HG03575 (cell line): Measurements from ENCODE around the gene KRTAP3-3.
"Not testable (repeated sequence)": the region's sequence is repeated elsewhere in the genome, so short reads cannot be mapped to it uniquely, and the experiment has no call there.

Source experiments
- ATAC-seq: cut with Tn5 transposase; IDR thresholded peaks from one replicate; pipeline ENCODE4 v1.9.1; 2021; ENCODE audit not compliant: unreplicated experiment, insufficient number of reproducible peaks, low FRiP score; ENCODE audit errors: extremely low read depth

The KRTAP3-3 gene

GRCh38 chr17:40993839-40994238, at the start of gene KRTAP3-3:
KRTAP3-3 (minus strand) TSS chr17:40994164; CDS start chr17:40994097, 67 bp downstream.
- ATAC-seq, result no peak

GRCh38 chr17:41042953-41043352, 49.0 kb upstream of the KRTAP3-3 start:
- ATAC-seq, result no peak

GRCh38 chr17:41040783-41041571, 47.0 kb upstream of the KRTAP3-3 start, which contains the start of gene KRTAP1-1:
KRTAP1-1 (minus strand) TSS chr17:41041450; CDS start chr17:41041397, 53 bp downstream.
- not testable (repeated sequence) for ATAC-seq

- ATAC-seq, result no peak
Measured at GRCh38 chr17:41037853-41038350, 43.9 kb upstream of the KRTAP3-3 start.

GRCh38 chr17:41034346-41034935, 40.5 kb upstream of the KRTAP3-3 start, which contains the start of gene KRTAP1-3:
KRTAP1-3 (minus strand) TSS chr17:41034874; CDS start chr17:41034821, 53 bp downstream.
- not testable (repeated sequence) for ATAC-seq

- no peak for ATAC-seq
Measured at GRCh38 chr17:41029633-41030245, 35.8 kb upstream of the KRTAP3-3 start, which contains the start of gene KRTAP1-4. KRTAP1-4 (minus strand) TSS chr17:41030195; CDS start chr17:41030078, 117 bp downstream.

- ATAC-seq, result no peak
Measured at GRCh38 chr17:41026715-41027471, 32.9 kb upstream of the KRTAP3-3 start, which contains the start of gene KRTAP1-5. KRTAP1-5 (minus strand) TSS chr17:41027208; CDS start chr17:41027155, 53 bp downstream.

GRCh38 chr17:41024697-41025096, 30.7 kb upstream of the KRTAP3-3 start:
- no peak for ATAC-seq

GRCh38 chr17:41020336-41020735, 26.4 kb upstream of the KRTAP3-3 start:
- no peak for ATAC-seq

GRCh38 chr17:41019415-41019814, 25.5 kb upstream of the KRTAP3-3 start:
- no peak for ATAC-seq

GRCh38 chr17:41018541-41018940, 24.6 kb upstream of the KRTAP3-3 start:
- ATAC-seq, result no peak

GRCh38 chr17:41016578-41017215, 22.7 kb upstream of the KRTAP3-3 start:
- ATAC-seq, result no peak

- no peak for ATAC-seq
Measured at GRCh38 chr17:41015454-41015853, 21.5 kb upstream of the KRTAP3-3 start.

- no peak for ATAC-seq
Measured at GRCh38 chr17:41013606-41014005, 19.6 kb upstream of the KRTAP3-3 start.

- ATAC-seq, result no peak
Measured at GRCh38 chr17:41013181-41013580, 19.2 kb upstream of the KRTAP3-3 start.

GRCh38 chr17:41012326-41013120, 18.6 kb upstream of the KRTAP3-3 start:
- no peak for ATAC-seq

- ATAC-seq, result no peak
Measured at GRCh38 chr17:41010441-41010840, 16.5 kb upstream of the KRTAP3-3 start.

GRCh38 chr17:41009936-41010335, 16.0 kb upstream of the KRTAP3-3 start:
- no peak for ATAC-seq
